WTC11 (cell line): Measurements from ENCODE around the gene DDB1.
A peak's percentile ranks its signal among the peaks of the same experiment; 100 is the strongest.

ENCODE experiments used
- ARID4B ChIP-seq: sonication (generic); formaldehyde crosslinking; IDR thresholded peaks from 2 replicates; pipeline ENCODE4 v1.8.0; 2023; ENCODE audit warnings: missing genetic modification reagents, mild to moderate bottlenecking, borderline replicate concordance
- ATF1 ChIP-seq: sonication (generic); formaldehyde crosslinking; IDR thresholded peaks from 2 replicates; pipeline ENCODE4 v1.8.1; 2023; ENCODE audit warnings: mild to moderate bottlenecking, moderate library complexity, missing genetic modification reagents
- ATF2 ChIP-seq: sonication (generic); formaldehyde crosslinking; IDR thresholded peaks from 2 replicates; pipeline ENCODE4 v1.8.1; 2022; ENCODE audit warnings: low read depth, missing genetic modification reagents, borderline replicate concordance
- CTCF ChIP-seq: fragments of 200-600 bp; IDR thresholded peaks from 2 replicates; pipeline ENCODE4 v1.8.0; 2022; ENCODE audit warnings: antibody characterized with exemption
- E2F4 ChIP-seq: sonication (generic); formaldehyde crosslinking; IDR thresholded peaks from 2 replicates; pipeline ENCODE4 v1.8.1; 2022; ENCODE audit warnings: low read depth, mild to moderate bottlenecking, moderate library complexity, missing genetic modification reagents, borderline replicate concordance
- ELF4 ChIP-seq: sonication (generic); formaldehyde crosslinking; IDR thresholded peaks from 2 replicates; pipeline ENCODE4 v1.8.1; 2022; ENCODE audit warnings: low read depth, mild to moderate bottlenecking, moderate library complexity, missing genetic modification reagents
- IRF2 ChIP-seq: sonication (generic); formaldehyde crosslinking; IDR thresholded peaks from 2 replicates; pipeline ENCODE4 v1.8.0; 2022; ENCODE audit warnings: low read depth, missing genetic modification reagents, borderline replicate concordance
- MAX ChIP-seq: sonication (generic); formaldehyde crosslinking; IDR thresholded peaks from 2 replicates; pipeline ENCODE4 v1.8.0; 2022; ENCODE audit warnings: mild to moderate bottlenecking, missing genetic modification reagents
- NFE2L1 ChIP-seq: sonication (generic); formaldehyde crosslinking; IDR thresholded peaks from 2 replicates; pipeline ENCODE4 v1.8.1; 2023; ENCODE audit warnings: missing genetic modification reagents
- NR2C2 ChIP-seq: sonication (generic); formaldehyde crosslinking; IDR thresholded peaks from 2 replicates; pipeline ENCODE4 v1.8.0; 2022; ENCODE audit warnings: mild to moderate bottlenecking, missing genetic modification reagents
- SMAD3 ChIP-seq: sonication (generic); formaldehyde crosslinking; IDR thresholded peaks from 2 replicates; pipeline ENCODE4 v1.8.0; 2022; ENCODE audit warnings: missing genetic modification reagents, mild to moderate bottlenecking, borderline replicate concordance
- SP1 ChIP-seq: sonication (generic); formaldehyde crosslinking; conservative IDR thresholded peaks from 2 replicates; pipeline ENCODE4 v1.8.1; 2022; ENCODE audit warnings: missing genetic modification reagents
- ZNF263 ChIP-seq: sonication (generic); formaldehyde crosslinking; IDR thresholded peaks from 2 replicates; pipeline ENCODE4 v1.8.1; 2022; ENCODE audit warnings: low read depth, mild to moderate bottlenecking, moderate library complexity, missing genetic modification reagents

DNA sequence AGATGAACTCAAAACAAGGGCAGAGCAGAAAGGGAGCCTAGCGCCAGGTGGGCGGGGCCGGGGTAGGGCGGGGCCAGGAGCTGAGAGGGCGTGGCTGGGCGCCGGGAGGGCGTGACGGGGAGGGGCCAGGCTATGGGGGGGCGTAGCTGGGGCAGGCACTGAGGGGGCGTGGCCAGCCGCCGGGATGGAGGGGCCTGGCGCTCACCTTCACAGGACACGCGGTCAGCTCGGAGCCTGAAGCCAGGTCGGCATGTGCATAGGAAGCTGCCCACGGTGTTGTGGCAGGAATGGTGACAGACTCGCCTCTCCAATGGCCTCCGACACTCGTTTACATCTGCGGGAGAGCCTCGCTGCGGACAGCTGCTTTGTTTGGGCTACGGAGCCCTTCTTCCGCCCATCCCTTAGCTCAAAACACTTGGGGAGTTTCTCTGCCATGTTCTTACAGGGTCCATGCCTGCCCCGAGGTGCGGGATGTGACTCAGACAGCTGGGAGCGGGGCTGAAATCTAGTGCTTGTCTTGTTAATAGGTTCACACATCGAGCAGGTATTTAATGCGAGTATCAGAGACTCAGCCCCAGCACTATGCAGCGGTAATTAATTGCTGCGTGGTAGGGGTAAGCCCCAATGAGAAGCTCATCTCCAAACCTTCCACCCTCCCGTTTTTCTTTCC, 51.2 kb downstream of the DDB1 start:
- TF ChIP-seq CTCF (no peak), SMAD3 (CRISPR knock-in tag) (0 out of 2 replicates have a peak, but pooled peaks have one; percentile 60), NFE2L1 (CRISPR knock-in tag) (no peak), ATF1 (CRISPR knock-in tag) (no peak), ATF2 (CRISPR knock-in tag) (no peak), IRF2 (CRISPR knock-in tag) (no peak), MAX (CRISPR knock-in tag) (peak; percentile 94), ZNF263 (CRISPR knock-in tag) (no peak), ARID4B (no peak), SP1 (CRISPR knock-in tag) (peak; percentile 80), NR2C2 (CRISPR knock-in tag) (no peak), ELF4 (CRISPR knock-in tag) (no peak), E2F4 (CRISPR knock-in tag) (no peak)
